Heart right ventricle (tissue), 16 donors: Measurements from ENCODE around the gene SLC39A9. TPM values are rescaled to one million over a fixed set of nuclear protein-coding genes. Genes with fewer than 3 reads are reported as not detected.

Source experiments
- ATAC-seq, 8 donors: fragments of 200-7000 bp; cut with Tn5 transposase; one replicate each; pipeline ENCODE4 v1.9.1; 2020; ENCODE audit warnings: mild to moderate bottlenecking in 8 of 8, moderate library complexity in 8 of 8, moderate number of reproducible peaks in 1 of 8
- DNase-seq, 2 donors: peaks; one replicate each; pipeline ENCODE4 v3.0.0-alpha.2; 2020
- H3K27ac ChIP-seq, 10 donors: fragments of 200-600 bp; sonication (generic) in 2 of 10; one replicate each; pipeline versions ENCODE4 v1.5.0 to v1.8.0; 2020 to 2022; ENCODE audit warnings: mild to moderate bottlenecking in 3 of 10
- H3K27me3 ChIP-seq, 7 donors: fragments of 200-600 bp; one replicate each; pipeline ENCODE4 v1.8.0; 2021 to 2022; ENCODE audit warnings: mild to moderate bottlenecking in 2 of 7
- H3K36me3 ChIP-seq, 9 donors: fragments of 200-600 bp; sonication (generic) in 1 of 9; one replicate each; pipeline versions ENCODE4 v1.5.0 to v1.8.0; 2020 to 2022; ENCODE audit warnings: mild to moderate bottlenecking in 2 of 9
- H3K4me1 ChIP-seq, 9 donors: fragments of 200-600 bp; sonication (generic) in 1 of 9; one replicate each; pipeline versions ENCODE4 v1.5.0 to v1.8.0; 2020 to 2022; ENCODE audit warnings: mild to moderate bottlenecking in 4 of 9
- H3K4me3 ChIP-seq, 10 donors: fragments of 200-600 bp; sonication (generic) in 2 of 10; one replicate each; pipeline versions ENCODE4 v1.5.0 to v1.8.0; 2020 to 2022; ENCODE audit warnings: mild to moderate bottlenecking in 7 of 10, moderate library complexity in 2 of 10
- H3K9me3 ChIP-seq, 11 donors: fragments of 200-600 bp in 10 of 11; sonication (generic) in 2 of 11; one replicate each; pipeline versions ENCODE4 v1.5.0 to v1.8.0; 2013 to 2022; ENCODE audit warnings: mild to moderate bottlenecking in 2 of 11, control low read depth in 1 of 11, moderate library complexity in 1 of 11
- CTCF ChIP-seq, 9 donors: fragments of 200-600 bp; sonication (generic) in 2 of 9; IDR thresholded peaks; one replicate each; pipeline versions ENCODE4 v1.5.0 to v1.8.0; 2021 to 2022; ENCODE audit warnings: antibody characterized with exemption in 9 of 9, mild to moderate bottlenecking in 5 of 9, moderate library complexity in 1 of 9
- WGBS, 2 donors: extraction: QIAGEN DNeasy Blood & Tissue Kit; methylation state at CpG; one replicate each; pipeline ENCODE4 v1.1.7; 2013; ENCODE audit warnings: inconsistent platforms in 1 of 2; 5-methylcytosine and 5-hydroxymethylcytosine counted together
- intact Hi-C, 10 donors: fragments of 100-400 bp; cut with DNase I; formaldehyde crosslinking; loops; one replicate each; pipeline versions ENCODE4 v1.11.1 to v1.14.2; 2022
- polyA plus RNA-seq, 2 donors: library from polyadenylated mRNA; stranded (reverse); fragments of 200-250 nt; gene quantifications; one replicate each; pipeline ENCODE4 v1.2.3, GENCODE V29; 2013
- total RNA-seq, 10 donors: library from RNA; stranded (reverse); fragmentation: NEBNext Ultra II Directional in 3 of 10; extraction: Animal tissue kit (Norgen Biotek cat#: 25700) in 3 of 10; gene quantifications; one replicate each; pipeline versions ENCODE4 v1.2.1 to v1.2.4, GENCODE V29; 2021 to 2023
- donor health status: Arrhythmogenic right ventricular cardiomyopathy.
- donor health status: ischemic (EF 13 %, LVEDD 7.1; RV severe dilation, severe dysfunction).
- donor health status: healthy with polysubstance abuse.
- donor health status: DM: no; HTN: yes; CAD: no.
- donor health status: DM: no; HTN: no; CAD: no.
- donor health status: ischemic (EF 25% LVEDD 6.9; RV normal size, moderate dysfunction).
- donor health status: ischemic (EF 25% LVEDD 5.7; RV mildly dilated, moderate dysfunction).
- donor health status: healthy.
- donor health status: DM: yes; HTN: yes; CAD: no.
- donor health status: Ischemic cardiomyopathy.
- donor health status: ischemic (EF 35%, LVEDD 5.7; RV mildly dilated, moderate dysfunction).
- donor health status: nonischemic (EF 11% LVEDD 7.7; RV severe dilation, severe dysfunction).
- donor health status: DM: yes; HTN: yes; CAD: no.
- donor health status: PGD.
- donor health status: ischemic (EF 29% LVEDD 5.4; RV normal size, mild dysfunction).
- donor health status: nonischemic (EF 23%, LVEDD 6.1; RV moderate dilation, normal function).

Gene SLC39A9
- total and polyA plus RNA-seq, 12 donors, result 11.1 to 28.3 (median 21.4) TPM

- WGBS, 2 donors, result 96 to 98% methylated on average over 3 of the region's 3 CpGs
- Histone ChIP-seq H3K9me3 (peaks cover 0 to 14% (median 0%) of the 10 kb centered on the region in 11 donors), H3K27ac (no peak overlapping the region), H3K4me3 (no peak overlapping the region), H3K27me3 (no peaks in the 10 kb centered on the region), H3K36me3 (peaks cover 0 to 69% (median 6%) of the 10 kb centered on the region in 9 donors), H3K4me1 (peaks cover 0 to 10% (median 0%) of the 10 kb centered on the region in 9 donors)
- ATAC-seq (no peak), DNase-seq (no peak)
- TF ChIP-seq CTCF (IDR thresholded peaks at IDR 0.05), result no peak
- intact Hi-C loops, result no loop called here
Observed at GRCh38 chr14:69375182-69375581, 23.3 kb upstream of the SLC39A9 start.

- no peak for ATAC-seq
- H3K27ac ChIP-seq, result no peak overlapping the region
- H3K4me3 ChIP-seq, result no peak overlapping the region
- TF ChIP-seq CTCF (IDR thresholded peaks at IDR 0.05), result no peak
- H3K4me1 ChIP-seq, result peaks cover 0 to 12% (median 0%) of the 10 kb centered on the region in 9 donors
- intact Hi-C loops, result no loop called here
- no peak for DNase-seq
- H3K9me3 ChIP-seq, result peaks cover 0 to 14% (median 0%) of the 10 kb centered on the region in 11 donors
- peaks cover 0 to 74% (median 6%) of the 10 kb centered on the region in 9 donors for H3K36me3 ChIP-seq
- no peaks in the 10 kb centered on the region for H3K27me3 ChIP-seq
- WGBS, 2 donors, result 94 to 98% methylated on average over 5 of the region's 5 CpGs
Observed at GRCh38 chr14:69375722-69376121, 22.8 kb upstream of the SLC39A9 start.

DNA sequence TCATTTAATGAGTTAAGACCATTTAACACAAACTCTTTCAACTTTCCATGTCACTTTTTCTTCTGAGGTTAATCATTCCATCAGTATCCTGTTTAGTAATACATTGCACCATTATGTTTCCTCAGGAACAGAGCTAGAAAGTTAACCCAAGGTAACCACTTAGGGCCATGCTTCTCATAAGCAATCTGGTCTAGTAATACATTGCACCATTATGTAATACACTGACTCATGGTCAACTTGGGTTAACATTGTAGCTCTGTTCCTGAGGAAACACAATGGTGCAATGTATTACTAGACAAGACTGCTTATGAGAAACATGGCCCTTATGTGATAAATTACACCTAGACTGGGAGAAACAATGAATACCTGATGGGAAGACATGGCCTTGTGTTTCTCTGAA is 22.1 kb upstream of the SLC39A9 start:
- no peak for DNase-seq
- peaks cover 0 to 14% (median 0%) of the 10 kb centered on the region in 11 donors for H3K9me3 ChIP-seq
- peaks cover 0 to 81% (median 6%) of the 10 kb centered on the region in 9 donors for H3K36me3 ChIP-seq
- intact Hi-C loops, result no loop called here
- ATAC-seq, result peak in 1 of 8 donors; percentile 44
- H3K27me3 ChIP-seq, result no peaks in the 10 kb centered on the region
- TF ChIP-seq CTCF (IDR thresholded peaks at IDR 0.05), result no peak
- no peak overlapping the region for H3K27ac ChIP-seq
- H3K4me3 ChIP-seq, result no peak overlapping the region
- peaks cover 0 to 17% (median 4%) of the 10 kb centered on the region in 9 donors for H3K4me1 ChIP-seq

- Histone ChIP-seq H3K36me3 (peaks cover 0 to 89% (median 6%) of the 10 kb centered on the region in 9 donors), H3K4me3 (no peak overlapping the region), H3K27ac (no peak overlapping the region), H3K27me3 (no peaks in the 10 kb centered on the region), H3K4me1 (peaks cover 0 to 17% (median 4%) of the 10 kb centered on the region in 9 donors), H3K9me3 (peaks cover 0 to 14% (median 0%) of the 10 kb centered on the region in 11 donors)
- intact Hi-C loops, result no loop called here
- DNase-seq (no peak), ATAC-seq (no peak)
- WGBS, 2 donors, result 97 to 99% methylated on average over 2 of the region's 2 CpGs
- no peak for TF ChIP-seq CTCF (IDR thresholded peaks at IDR 0.05)
Observed at GRCh38 chr14:69378274-69378673, 20.2 kb upstream of the SLC39A9 start.
